Neural cell (in vitro differentiated cells): Measurements from ENCODE around the gene PGF. TPM values are rescaled to one million over a fixed set of nuclear protein-coding genes. Genes with fewer than 3 reads are reported as not detected.

Source experiments
- H2AFZ ChIP-seq: fragments of 200-600, 300-800 bp; sonication (generic), shearing (Covaris generic); 2 replicates; pipeline ENCODE4 v1.6.0; 2014; ENCODE audit warnings: low read depth, mild to moderate bottlenecking, antibody characterized with exemption, low read length, moderate library complexity
- H3F3A ChIP-seq: fragments of 200-600 bp; shearing (Covaris generic); 2 replicates; pipeline ENCODE4 v1.6.1; 2016; ENCODE audit warnings: mild to moderate bottlenecking, moderate library complexity, mixed read lengths, antibody characterized with exemption, low read length; ENCODE audit not compliant: insufficient read depth, poor library complexity, severe bottlenecking
- H3K27ac ChIP-seq: fragments of 200-600, 300-800 bp; sonication (generic), shearing (Covaris generic); 2 replicates; pipeline ENCODE4 v1.5.1; 2014; ENCODE audit warnings: mild to moderate bottlenecking, low read length, moderate library complexity
- H3K27me3 ChIP-seq: fragments of 300-800, 200-600 bp; sonication (generic), shearing (Covaris generic); 2 replicates; pipeline ENCODE4 v1.6.0; 2014; ENCODE audit warnings: mild to moderate bottlenecking, low read depth, low read length, moderate library complexity; ENCODE audit not compliant: insufficient read depth
- H3K36me3 ChIP-seq: fragments of 300-800, 200-600 bp; sonication (generic), shearing (Covaris generic); 2 replicates; pipeline ENCODE4 v1.5.1; 2014; ENCODE audit warnings: mild to moderate bottlenecking, antibody characterized with exemption, low read length, moderate library complexity; ENCODE audit not compliant: insufficient read depth
- H3K4me2 ChIP-seq: fragments of 300-800, 200-600 bp; sonication (generic), shearing (Covaris generic); 2 replicates; pipeline ENCODE4 v1.6.0; 2014; ENCODE audit warnings: mild to moderate bottlenecking, low read length
- H3K4me3 ChIP-seq: fragments of 300-800, 200-600 bp; sonication (generic), shearing (Covaris generic); 2 replicates; pipeline ENCODE4 v1.5.1; 2014; ENCODE audit warnings: mild to moderate bottlenecking, low read length, moderate library complexity
- H3K79me2 ChIP-seq: fragments of 200-600 bp; shearing (Covaris generic); replicated peaks from 2 replicates; pipeline ENCODE4 v1.6.0; 2014; ENCODE audit warnings: mild to moderate bottlenecking, low read length, moderate library complexity; ENCODE audit not compliant: insufficient read depth
- H3K9ac ChIP-seq: fragments of 300-800, 200-600 bp; sonication (generic), shearing (Covaris generic); 2 replicates; pipeline ENCODE4 v1.6.1; 2016; ENCODE audit warnings: mild to moderate bottlenecking, low read length, mixed read lengths
- H3K9me2 ChIP-seq: fragments of 200-600 bp; shearing (Covaris generic); 2 replicates; pipeline ENCODE4 v1.6.1; 2016; ENCODE audit warnings: mild to moderate bottlenecking, low read length, mixed read lengths; ENCODE audit not compliant: insufficient read depth
- H3K9me3 ChIP-seq: fragments of 200-600, 300-800 bp; sonication (generic), shearing (Covaris generic); 2 replicates; pipeline ENCODE4 v1.6.1; 2016; ENCODE audit warnings: mild to moderate bottlenecking, mixed run types, low read length, moderate library complexity, mixed read lengths
- H4K20me1 ChIP-seq: fragments of 200-600 bp; shearing (Covaris generic); 2 replicates; pipeline ENCODE4 v1.6.1; 2016; ENCODE audit warnings: mild to moderate bottlenecking, mixed run types; ENCODE audit not compliant: insufficient read depth
- CTCF ChIP-seq: fragments of 450-650 bp; IDR thresholded peaks from 2 replicates; pipeline ENCODE4 v1.5.1; 2014; ENCODE audit warnings: antibody characterized with exemption, mild to moderate bottlenecking, moderate library complexity; ENCODE audit not compliant: poor library complexity, severe bottlenecking
- EP300 ChIP-seq: fragments of 450-650 bp; conservative IDR thresholded peaks from 2 replicates; pipeline ENCODE4 v1.6.1; 2014; ENCODE audit warnings: antibody characterized with exemption, mild to moderate bottlenecking, moderate library complexity; ENCODE audit not compliant: poor library complexity, severe bottlenecking
- EZH2 ChIP-seq: fragments of 200-600, 300-800 bp; shearing (Covaris generic), sonication (generic); IDR thresholded peaks from 2 replicates; pipeline ENCODE4 v1.6.1; 2014; ENCODE audit warnings: antibody characterized with exemption, low read length, borderline replicate concordance, mild to moderate bottlenecking; ENCODE audit not compliant: insufficient read depth, poor library complexity, severe bottlenecking
- MXI1 ChIP-seq: fragments of 450-650 bp; conservative IDR thresholded peaks from 2 replicates; pipeline ENCODE4 v1.6.1; 2014; ENCODE audit warnings: antibody characterized with exemption, mild to moderate bottlenecking; ENCODE audit not compliant: poor library complexity, severe bottlenecking
- POLR2AphosphoS5 ChIP-seq: IDR thresholded peaks from 2 replicates; pipeline ENCODE4 v1.6.1; 2012
- RAD21 ChIP-seq: fragments of 450-650 bp; conservative IDR thresholded peaks from 2 replicates; pipeline ENCODE4 v1.6.1; 2014; ENCODE audit warnings: antibody characterized with exemption, mild to moderate bottlenecking, moderate library complexity
- REST ChIP-seq: IDR thresholded peaks from 2 replicates; pipeline ENCODE4 v1.6.1; 2012; ENCODE audit warnings: borderline replicate concordance
- SMC3 ChIP-seq: fragments of 450-650 bp; conservative IDR thresholded peaks from 2 replicates; pipeline ENCODE4 v1.6.1; 2014; ENCODE audit warnings: antibody characterized with exemption, mild to moderate bottlenecking, moderate library complexity; ENCODE audit not compliant: poor library complexity
- TAF1 ChIP-seq: IDR thresholded peaks from 2 replicates; pipeline ENCODE4 v1.6.1; 2012; ENCODE audit warnings: low read depth
- polyA plus RNA-seq: library from polyadenylated mRNA; depleted of rRNA; stranded (reverse); fragments of >200 nt; gene quantifications from 2 replicates; pipeline ENCODE4 v1.2.3, GENCODE V29; 2014

The PGF gene
- polyA plus RNA-seq, 1 donor from 2014 or later = not detected

- Histone ChIP-seq H3K9me3 (no peaks in the 10 kb centered on the region), H3K27me3 (no peaks in the 10 kb centered on the region), H4K20me1 (no peaks in the 10 kb centered on the region), H3K4me2 (no peak overlapping the region), H3K36me3 (no peaks in the 10 kb centered on the region), H3K9ac (no peak overlapping the region), H3K79me2 (no peaks in the 10 kb centered on the region), H3K9me2 (no peaks in the 10 kb centered on the region), H2AFZ (no peak overlapping the region), H3K27ac (no peak overlapping the region), H3K4me3 (no peak overlapping the region), H3F3A (no peaks in the 10 kb centered on the region)
- TF ChIP-seq TAF1 = no peak
- no peak for TF ChIP-seq EZH2
- no peak for TF ChIP-seq EP300
- TF ChIP-seq POLR2AphosphoS5 = no peak
- TF ChIP-seq SMC3 = no peak
- no peak for TF ChIP-seq MXI1
- no peak for TF ChIP-seq REST
- TF ChIP-seq CTCF = no peak
- no peak for TF ChIP-seq RAD21
Observed at GRCh38 chr14:74908861-74909341, 46.5 kb downstream of the PGF start.

GRCh38 chr14:74907744-74908143, 47.7 kb downstream of the PGF start:
- Histone ChIP-seq H3K27ac (no peak overlapping the region), H3K9ac (no peak overlapping the region)
- TF ChIP-seq POLR2AphosphoS5 (no peak), EZH2 (no peak), RAD21 (no peak), REST (no peak), EP300 (no peak), CTCF (no peak), TAF1 (no peak), SMC3 (no peak), MXI1 (no peak)

More at GRCh38 chr14:74907744-74908143, 47.7 kb downstream of the PGF start:
- no peaks in the 10 kb centered on the region for H3K27me3 ChIP-seq
- H3K4me3 ChIP-seq = no peak overlapping the region
- no peaks in the 10 kb centered on the region for H3K79me2 ChIP-seq
- no peaks in the 10 kb centered on the region for H3K9me2 ChIP-seq
- H3K9me3 ChIP-seq = no peaks in the 10 kb centered on the region
- H3K4me2 ChIP-seq = no peak overlapping the region
- no peaks in the 10 kb centered on the region for H3F3A ChIP-seq
- no peak overlapping the region for H2AFZ ChIP-seq
- no peaks in the 10 kb centered on the region for H3K36me3 ChIP-seq
- H4K20me1 ChIP-seq = no peaks in the 10 kb centered on the region
